ENCODE results near the gene PRKN. TPM values are rescaled to one million over a fixed set of nuclear protein-coding genes. Genes with fewer than 3 reads are reported as not detected.
"Not testable (repeated sequence)": the region's sequence is repeated elsewhere in the genome, so short reads cannot be mapped to it uniquely, and the experiment has no call there.

PRKN gene
- total RNA-seq, 1 donor from 2014 or later = 5.1 TPM

DNA sequence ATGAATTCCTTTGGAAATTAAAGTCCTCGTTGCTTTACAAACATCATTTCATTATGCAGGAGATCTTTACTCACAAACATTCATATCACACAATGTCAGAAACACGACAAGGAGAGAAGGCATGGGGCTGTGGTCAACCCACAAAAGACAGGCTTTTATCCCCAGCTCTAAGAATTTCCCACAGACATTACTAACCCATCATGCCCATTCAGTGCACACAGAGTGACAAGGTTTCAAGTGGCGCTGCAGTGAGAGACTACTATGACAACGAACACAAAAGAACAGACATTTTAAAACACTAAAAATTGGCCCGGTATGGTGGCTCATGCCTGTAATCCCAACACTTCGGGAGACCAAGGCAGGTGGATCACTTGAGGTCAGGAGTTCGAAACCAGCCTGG lies 873.9 kb downstream of the PRKN start:
- H3K9me3 Mint-ChIP-seq (ENCODE audit: unreplicated experiment) = no peaks in the 10 kb centered on the region

DNA sequence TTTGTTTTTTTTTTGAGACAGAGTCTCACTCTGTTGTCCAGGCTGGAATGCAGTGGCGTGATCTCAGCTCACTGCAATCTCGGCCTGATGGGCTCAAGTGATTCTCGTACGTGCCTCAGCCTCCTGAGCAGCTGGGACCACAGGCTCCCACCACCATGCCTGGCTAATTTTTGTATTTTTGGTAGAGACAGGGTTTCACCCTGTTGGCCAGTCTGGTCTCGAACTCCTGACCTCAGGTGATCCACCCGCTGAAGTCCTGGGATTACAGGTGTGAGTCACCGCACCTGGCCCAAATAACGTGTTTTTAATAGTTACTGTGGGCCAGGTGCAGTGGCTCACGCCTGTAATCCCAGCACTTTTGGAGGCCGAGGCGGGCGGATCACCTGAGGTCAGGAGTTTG lies 876.1 kb downstream of the PRKN start:
- not testable (repeated sequence) for H3K36me3 Mint-ChIP-seq (ENCODE audit: low read depth, unreplicated experiment); H3K9me3 Mint-ChIP-seq (ENCODE audit: unreplicated experiment); H3K4me3 Mint-ChIP-seq (ENCODE audit: unreplicated experiment); H3K27me3 Mint-ChIP-seq (ENCODE audit: unreplicated experiment); H3K4me1 Mint-ChIP-seq (ENCODE audit: unreplicated experiment); DNase-seq (ENCODE audit: low spot score); H3K27ac Mint-ChIP-seq (ENCODE audit: unreplicated experiment)

More for the DNA sequence above, 873.9 kb downstream of the PRKN start:
- Mint-ChIP-seq H3K27ac (ENCODE audit: unreplicated experiment) (no peak overlapping the region), H3K4me1 (ENCODE audit: unreplicated experiment) (no peaks in the 10 kb centered on the region), H3K27me3 (ENCODE audit: unreplicated experiment) (no peaks in the 10 kb centered on the region), H3K36me3 (ENCODE audit: low read depth, unreplicated experiment) (no peaks in the 10 kb centered on the region), H3K4me3 (ENCODE audit: unreplicated experiment) (no peak overlapping the region)
- TF ChIP-seq, protein P1, sequence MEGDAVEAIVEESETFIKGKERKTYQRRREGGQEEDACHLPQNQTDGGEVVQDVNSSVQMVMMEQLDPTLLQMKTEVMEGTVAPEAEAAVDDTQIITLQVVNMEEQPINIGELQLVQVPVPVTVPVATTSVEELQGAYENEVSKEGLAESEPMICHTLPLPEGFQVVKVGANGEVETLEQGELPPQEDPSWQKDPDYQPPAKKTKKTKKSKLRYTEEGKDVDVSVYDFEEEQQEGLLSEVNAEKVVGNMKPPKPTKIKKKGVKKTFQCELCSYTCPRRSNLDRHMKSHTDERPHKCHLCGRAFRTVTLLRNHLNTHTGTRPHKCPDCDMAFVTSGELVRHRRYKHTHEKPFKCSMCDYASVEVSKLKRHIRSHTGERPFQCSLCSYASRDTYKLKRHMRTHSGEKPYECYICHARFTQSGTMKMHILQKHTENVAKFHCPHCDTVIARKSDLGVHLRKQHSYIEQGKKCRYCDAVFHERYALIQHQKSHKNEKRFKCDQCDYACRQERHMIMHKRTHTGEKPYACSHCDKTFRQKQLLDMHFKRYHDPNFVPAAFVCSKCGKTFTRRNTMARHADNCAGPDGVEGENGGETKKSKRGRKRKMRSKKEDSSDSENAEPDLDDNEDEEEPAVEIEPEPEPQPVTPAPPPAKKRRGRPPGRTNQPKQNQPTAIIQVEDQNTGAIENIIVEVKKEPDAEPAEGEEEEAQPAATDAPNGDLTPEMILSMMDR (IDR thresholded peaks at IDR 0.05; ENCODE audit: unreplicated experiment) = no peak
- DNase-seq (ENCODE audit: low spot score) = no peak

DNA sequence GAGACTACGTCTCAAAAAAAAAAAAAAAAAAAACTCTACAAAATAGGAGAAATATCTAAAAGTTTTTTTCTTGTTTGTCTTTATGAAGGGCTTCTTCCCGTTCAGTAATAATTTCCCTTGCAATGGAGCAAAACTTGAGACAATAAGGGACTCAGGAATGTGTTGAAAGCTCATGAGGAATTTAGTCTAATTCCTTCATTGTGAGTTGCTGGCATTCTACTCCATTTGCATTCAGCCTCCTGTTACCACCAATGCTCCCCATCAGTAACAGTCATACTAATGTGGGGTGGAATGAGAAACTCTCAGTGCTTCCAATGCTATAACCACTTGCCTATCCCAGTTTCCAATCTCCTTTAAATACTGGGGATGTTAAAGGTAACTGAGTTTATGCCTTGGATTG lies 877.0 kb downstream of the PRKN start:
- DNase-seq (ENCODE audit: low spot score) = no peak
- H3K36me3 Mint-ChIP-seq (ENCODE audit: low read depth, unreplicated experiment) = no peaks in the 10 kb centered on the region
- H3K4me3 Mint-ChIP-seq (ENCODE audit: unreplicated experiment) = no peak overlapping the region
- H3K4me1 Mint-ChIP-seq (ENCODE audit: unreplicated experiment) = no peaks in the 10 kb centered on the region
- H3K9me3 Mint-ChIP-seq (ENCODE audit: unreplicated experiment) = no peaks in the 10 kb centered on the region
- no peak overlapping the region for H3K27ac Mint-ChIP-seq (ENCODE audit: unreplicated experiment)
- H3K27me3 Mint-ChIP-seq (ENCODE audit: unreplicated experiment) = no peaks in the 10 kb centered on the region
- TF ChIP-seq, protein P1 (IDR thresholded peaks at IDR 0.05; ENCODE audit: unreplicated experiment) = no peak

DNA sequence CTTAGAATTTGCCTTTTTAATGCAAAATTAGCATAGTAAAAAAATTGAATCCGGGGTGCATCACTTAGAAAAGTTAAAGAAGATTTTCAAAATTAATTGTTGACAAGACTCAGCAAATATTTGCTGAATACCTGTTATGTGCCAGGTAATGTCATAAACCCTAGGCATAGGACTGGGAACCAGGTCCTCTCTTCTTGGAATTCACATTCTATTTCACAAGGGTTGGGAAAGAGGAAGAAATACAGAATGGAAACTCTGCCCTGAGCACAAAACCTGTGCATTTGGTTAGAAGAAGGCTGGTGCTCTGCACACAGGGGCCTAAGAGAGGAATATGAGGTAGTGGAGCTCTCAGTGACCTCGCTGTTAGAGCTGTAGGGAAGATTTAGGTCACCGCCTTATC lies 879.9 kb downstream of the PRKN start:
- no peak overlapping the region for H3K4me3 Mint-ChIP-seq (ENCODE audit: unreplicated experiment)
- H3K27ac Mint-ChIP-seq (ENCODE audit: unreplicated experiment) = no peak overlapping the region
- TF ChIP-seq, protein P1 (IDR thresholded peaks at IDR 0.05; ENCODE audit: unreplicated experiment) = no peak
- H3K27me3 Mint-ChIP-seq (ENCODE audit: unreplicated experiment) = no peaks in the 10 kb centered on the region
- DNase-seq (ENCODE audit: low spot score) = no peak
- no peaks in the 10 kb centered on the region for H3K9me3 Mint-ChIP-seq (ENCODE audit: unreplicated experiment)
- H3K36me3 Mint-ChIP-seq (ENCODE audit: low read depth, unreplicated experiment) = no peaks in the 10 kb centered on the region
- H3K4me1 Mint-ChIP-seq (ENCODE audit: unreplicated experiment) = no peaks in the 10 kb centered on the region

DNA sequence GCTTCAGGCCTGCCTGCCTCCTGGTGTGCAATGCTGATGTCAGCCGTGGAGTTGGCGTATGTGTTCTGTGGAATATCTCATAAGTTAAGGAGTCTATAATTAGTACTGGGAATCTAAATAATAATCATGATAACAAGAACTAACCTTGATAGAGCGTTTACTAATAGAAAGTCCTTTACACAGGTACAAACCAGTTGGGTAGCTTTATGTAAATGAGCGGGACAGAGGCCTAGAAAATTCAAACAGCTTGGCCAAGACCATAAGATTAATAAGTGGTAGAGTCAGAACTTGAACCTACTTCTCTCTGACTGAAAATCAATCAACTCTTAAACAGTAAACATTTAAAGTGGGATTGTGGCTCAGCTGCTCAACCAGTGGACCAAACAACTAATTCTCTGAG lies 882.8 kb downstream of the PRKN start:
- no peak overlapping the region for H3K27ac Mint-ChIP-seq (ENCODE audit: unreplicated experiment)
- TF ChIP-seq, protein P1 (IDR thresholded peaks at IDR 0.05; ENCODE audit: unreplicated experiment) = no peak
- no peak for DNase-seq (ENCODE audit: low spot score)
- H3K4me1 Mint-ChIP-seq (ENCODE audit: unreplicated experiment) = no peaks in the 10 kb centered on the region
- H3K36me3 Mint-ChIP-seq (ENCODE audit: low read depth, unreplicated experiment) = no peaks in the 10 kb centered on the region
- no peaks in the 10 kb centered on the region for H3K9me3 Mint-ChIP-seq (ENCODE audit: unreplicated experiment)
- H3K4me3 Mint-ChIP-seq (ENCODE audit: unreplicated experiment) = no peak overlapping the region
- H3K27me3 Mint-ChIP-seq (ENCODE audit: unreplicated experiment) = peaks cover 1% of the 10 kb centered on the region

DNA sequence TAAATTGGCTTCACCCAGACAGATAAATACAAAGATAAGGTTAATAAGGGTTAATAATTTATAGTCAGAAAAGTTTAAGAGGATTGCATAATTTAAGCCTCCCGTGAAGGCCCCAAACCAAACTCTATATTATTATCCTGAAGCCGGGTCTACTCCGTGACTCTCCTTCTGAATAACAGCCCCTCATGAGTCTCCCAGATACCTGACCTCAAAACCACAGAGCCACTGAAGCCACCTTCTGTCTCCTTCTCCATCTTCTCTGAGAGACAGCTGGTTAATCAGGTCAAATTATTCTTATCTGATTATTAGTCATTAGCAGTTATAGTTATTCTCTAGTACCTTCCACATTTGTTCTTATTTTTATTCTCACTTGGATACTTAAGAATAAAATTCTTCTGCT lies 884.5 kb downstream of the PRKN start:
- Mint-ChIP-seq H3K36me3 (ENCODE audit: low read depth, unreplicated experiment) (no peaks in the 10 kb centered on the region), H3K9me3 (ENCODE audit: unreplicated experiment) (no peaks in the 10 kb centered on the region), H3K4me1 (ENCODE audit: unreplicated experiment) (no peaks in the 10 kb centered on the region), H3K27ac (ENCODE audit: unreplicated experiment) (no peak overlapping the region), H3K4me3 (ENCODE audit: unreplicated experiment) (no peak overlapping the region), H3K27me3 (ENCODE audit: unreplicated experiment) (peaks cover 2% of the 10 kb centered on the region)
- no peak for DNase-seq (ENCODE audit: low spot score)
- TF ChIP-seq, protein P1 (IDR thresholded peaks at IDR 0.05; ENCODE audit: unreplicated experiment) = no peak
